Pancreas (tissue), 10 donors: ENCODE results near the gene HSD17B3. TPM values are rescaled to one million over a fixed set of nuclear protein-coding genes. Genes with fewer than 3 reads are reported as not detected.

ENCODE experiments used
- ATAC-seq, 4 donors: fragments of 200-7000 bp; cut with Tn5 transposase; one replicate each; pipeline versions ENCODE4 v1.8.0 to v1.9.1; 2020; ENCODE audit warnings: mild to moderate bottlenecking in 4 of 4, moderate library complexity in 4 of 4
- DNase-seq, 6 donors: peaks; one replicate each; pipeline ENCODE4 v3.0.0-alpha.2; 2020
- FAIRE-seq: peaks from 2 replicates; lab custom pipeline; 2012; peaks lifted over from hg19 to GRCh38; lab: Jason Lieb, UNC
- H3K27ac ChIP-seq, 4 donors: fragments of 200-600 bp; sonication (generic); 1 replicate in 3 of 4; 2 replicates in 1 of 4; pipeline versions ENCODE4 v1.5.0 to v1.8.0; 2020
- H3K27me3 ChIP-seq, 4 donors: fragments of 200-600 bp; one replicate each; pipeline ENCODE4 v1.8.0; 2021
- H3K36me3 ChIP-seq, 3 donors: fragments of 200-600 bp; sonication (generic) in 1 of 3; one replicate each; pipeline versions ENCODE4 v1.5.0 to v1.8.0; 2020 to 2021
- H3K4me1 ChIP-seq, 3 donors: fragments of 200-600 bp; one replicate each; pipeline ENCODE4 v1.8.0; 2021
- H3K4me3 ChIP-seq, 4 donors: fragments of 200-600 bp; sonication (generic) in 2 of 4; one replicate each; pipeline versions ENCODE4 v1.5.0 to v1.8.0; 2020 to 2021
- H3K9me3 ChIP-seq, 4 donors: fragments of 200-600 bp; one replicate each; pipeline ENCODE4 v1.8.0; 2021
- CTCF ChIP-seq, 4 donors: fragments of 200-600 bp; sonication (generic) in 3 of 4; IDR thresholded peaks; one replicate each; pipeline versions ENCODE4 v1.5.0 to v1.8.0; 2021; ENCODE audit warnings: antibody characterized with exemption in 4 of 4
- WGBS, 2 donors: extraction: QIAGEN DNeasy Blood & Tissue Kit; methylation state at CpG; one replicate each; pipeline ENCODE4 v1.1.7; 2013; 5-methylcytosine and 5-hydroxymethylcytosine counted together
- intact Hi-C, 3 donors: fragments of 100-400 bp; cut with DNase I; formaldehyde crosslinking; loops; one replicate each; pipeline versions ENCODE4 v1.11.1 to v1.14.2; 2022
- polyA plus RNA-seq, 2 donors: library from polyadenylated mRNA; stranded (reverse); fragments of 200-250 nt; gene quantifications; one replicate each; pipeline ENCODE4 v1.2.3, GENCODE V29; 2013
- total RNA-seq, 6 donors: library from RNA; stranded (reverse); fragmentation: NEBNext Ultra II Directional in 4 of 6; extraction: Animal tissue kit (Norgen Biotek cat#: 25700) in 4 of 6; gene quantifications; one replicate each; pipeline versions ENCODE4 v1.2.1 to v1.2.4, GENCODE V29; 2021 to 2023
- donor health status: healthy with polysubstance abuse.
- donor health status: DM: no; HTN: no; CAD: no; lungs with moderate emphysema.
- donor health status: DM: no; HTN: no; CAD: no.
- donor health status: control.
- donor health status: control.
- donor health status: Bipolar disorder and iron deficiency.
- donor health status: DM: yes; HTN: yes; CAD: no.
- donor health status: DM: no; HTN: no; CAD: no.
- donor health status: DM: no; HTN: no; CAD: no.
- donor health status: DM: yes; HTN: yes; CAD: no.

The HSD17B3 gene
- total and polyA plus RNA-seq, 8 donors = 0.92 to 35.7 (median 1.7) TPM; not detected in 1

DNA sequence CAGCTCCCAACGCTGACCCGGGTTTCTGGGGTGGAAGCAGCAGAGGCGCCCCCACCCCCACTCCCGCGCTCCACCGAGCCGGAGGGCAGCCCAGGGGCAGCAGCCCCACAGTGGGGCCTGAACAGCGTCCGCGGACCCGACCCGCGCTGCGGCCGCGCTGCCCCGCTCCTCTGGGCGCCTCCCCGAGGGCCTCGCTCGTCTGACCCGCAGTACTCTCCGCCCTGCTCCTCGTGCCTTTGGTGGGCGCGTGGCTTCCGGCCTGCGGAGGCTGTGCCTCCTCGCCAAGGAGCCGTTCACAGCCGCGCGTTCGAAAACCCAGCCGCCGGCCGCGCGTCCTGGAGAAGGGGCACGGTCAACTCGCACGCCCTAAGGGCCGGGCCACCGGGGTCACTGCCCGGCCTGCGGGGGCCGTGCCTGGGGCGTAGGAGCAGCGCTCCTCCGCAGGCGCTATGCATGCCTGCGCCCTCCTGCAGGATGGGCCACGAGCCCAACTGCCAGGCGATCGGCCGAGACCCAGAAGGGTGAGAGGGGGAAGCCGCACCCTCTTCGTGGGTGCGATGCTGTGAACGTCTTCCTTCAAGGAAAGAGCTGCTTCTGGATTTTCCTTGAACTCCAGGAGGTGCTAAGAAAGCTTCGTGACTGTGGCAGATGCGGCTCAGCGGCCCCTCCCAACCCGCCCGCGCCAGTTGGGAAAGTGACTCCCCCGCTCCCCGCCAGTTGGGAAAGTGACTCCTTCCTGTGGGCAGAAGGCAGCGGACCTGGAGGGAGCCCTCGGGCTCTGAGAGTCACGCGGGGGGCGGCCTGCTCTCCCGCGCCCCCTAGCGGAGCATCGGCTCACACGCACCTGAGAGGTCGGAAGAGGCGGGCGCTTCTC, 82.7 kb downstream of the HSD17B3 start:
- Histone ChIP-seq H3K4me1 (peaks cover 4 to 11% (median 6%) of the 10 kb centered on the region in 3 donors), H3K9me3 (peaks cover 0 to 2% (median 0%) of the 10 kb centered on the region in 4 donors), H3K4me3 (peak overlapping the region in 1 of 4 donors; percentile 31), H3K36me3 (no peaks in the 10 kb centered on the region), H3K27me3 (no peaks in the 10 kb centered on the region), H3K27ac (no peak overlapping the region)
- intact Hi-C loops = no loop called here
- FAIRE-seq = no peak
- ATAC-seq = peak in 2 of 4 donors; percentile 53 to 54
- DNase-seq = peak in 4 of 6 donors; percentile 35 to 77 (median 54)
- TF ChIP-seq CTCF (IDR thresholded peaks at IDR 0.05) = peak; percentile 43 to 65 (median 51)
- 20 to 24% methylated on average over 77 to 81 of the region's 81 CpGs for WGBS, 2 donors

GRCh38 chr9:96217754-96218693, 84.0 kb downstream of the HSD17B3 start:
- intact Hi-C loops = no loop called here
- WGBS, 2 donors = 1% methylated on average over 40 to 43 of the region's 43 CpGs
- Histone ChIP-seq H3K4me1 (peaks cover 4 to 11% (median 6%) of the 10 kb centered on the region in 3 donors), H3K4me3 (peak overlapping the region in 3 of 4 donors; percentile 7 to 41 (median 31)), H3K27me3 (no peaks in the 10 kb centered on the region), H3K36me3 (no peaks in the 10 kb centered on the region), H3K27ac (peak overlapping the region; percentile 10 to 50 (median 25)), H3K9me3 (no peaks in the 10 kb centered on the region)
- FAIRE-seq (no peak), DNase-seq (peak; percentile 53 to 96 (median 82)), ATAC-seq (peak; percentile 96 to 98 (median 96))
- peak; percentile 96 to 99 (median 99) for TF ChIP-seq CTCF (IDR thresholded peaks at IDR 0.05)

DNA sequence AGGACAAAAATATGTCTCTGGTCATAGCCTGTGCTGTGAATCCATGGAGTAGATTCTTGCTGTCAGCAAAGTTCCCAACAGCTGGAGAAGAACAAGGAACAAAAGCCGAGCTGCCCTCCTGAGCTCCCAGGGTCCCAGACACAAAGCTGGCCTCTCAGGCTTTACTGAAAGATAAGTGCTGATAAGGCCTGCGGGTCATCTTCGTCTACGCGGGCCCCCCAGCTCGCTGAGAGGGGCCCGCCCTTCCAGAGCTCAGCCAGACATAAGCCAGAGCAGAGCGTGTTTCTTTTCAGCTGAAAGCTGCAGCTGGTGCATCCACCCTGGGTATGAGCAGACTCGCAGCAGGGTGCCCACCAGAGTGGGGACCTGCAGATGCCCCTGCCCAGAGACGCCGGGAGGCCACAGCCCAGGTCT, 84.7 kb downstream of the HSD17B3 start:
- DNase-seq (peak in 3 of 6 donors; percentile 22 to 74 (median 34)), ATAC-seq (peak in 3 of 4 donors; percentile 10 to 19 (median 15)), FAIRE-seq (no peak)
- Histone ChIP-seq H3K4me3 (no peak overlapping the region), H3K27me3 (no peaks in the 10 kb centered on the region), H3K27ac (peak overlapping the region in 2 of 4 donors; percentile 38 to 50), H3K9me3 (no peaks in the 10 kb centered on the region), H3K4me1 (peaks cover 4 to 11% (median 6%) of the 10 kb centered on the region in 3 donors), H3K36me3 (no peaks in the 10 kb centered on the region)
- WGBS, 2 donors = 23 to 32% methylated on average over 11 of the region's 11 CpGs
- TF ChIP-seq CTCF (IDR thresholded peaks at IDR 0.05) = no peak
- intact Hi-C loops = no loop called here

- Histone ChIP-seq H3K36me3 (no peaks in the 10 kb centered on the region), H3K27me3 (no peaks in the 10 kb centered on the region), H3K9me3 (no peaks in the 10 kb centered on the region), H3K27ac (no peak overlapping the region), H3K4me1 (peaks cover 4 to 11% (median 6%) of the 10 kb centered on the region in 3 donors), H3K4me3 (no peak overlapping the region)
- no peak for TF ChIP-seq CTCF (IDR thresholded peaks at IDR 0.05)
- 75 to 76% methylated on average over 5 of the region's 5 CpGs for WGBS, 2 donors
- DNase-seq (no peak), ATAC-seq (no peak), FAIRE-seq (no peak)
- intact Hi-C loops = no loop called here
Measured at GRCh38 chr9:96216583-96216982, 85.4 kb downstream of the HSD17B3 start.
